HUES64 (cell line): ENCODE results near the gene EOLA2.
"Not testable (repeated sequence)": the region's sequence is repeated elsewhere in the genome, so short reads cannot be mapped to it uniquely, and the experiment has no call there.

Experiments used
- H3K27ac ChIP-seq: 2 replicates; pipeline ENCODE4 v1.7.0; 2013; ENCODE audit warnings: low read depth, low read length, inconsistent platforms
- H3K27me3 ChIP-seq: 2 replicates; pipeline ENCODE4 v1.6.1; 2013; ENCODE audit warnings: mild to moderate bottlenecking, low read length; ENCODE audit not compliant: insufficient read depth
- H3K36me3 ChIP-seq: 2 replicates; pipeline ENCODE4 v1.6.1; 2013; ENCODE audit warnings: mild to moderate bottlenecking, low read length; ENCODE audit not compliant: insufficient read depth
- H3K4me1 ChIP-seq: 2 replicates; pipeline ENCODE4 v1.6.1; 2013; ENCODE audit warnings: mild to moderate bottlenecking, low read length, moderate library complexity; ENCODE audit not compliant: insufficient read depth
- H3K4me3 ChIP-seq: 2 replicates; pipeline ENCODE4 v1.5.1; 2013; ENCODE audit warnings: mild to moderate bottlenecking, low read length, moderate library complexity
- H3K9ac ChIP-seq: 2 replicates; pipeline ENCODE4 v1.6.1; 2013; ENCODE audit warnings: mild to moderate bottlenecking, low read depth, low read length
- H3K9me3 ChIP-seq: 2 replicates; pipeline ENCODE4 v1.6.1; 2013; ENCODE audit warnings: low read depth, low read length; ENCODE audit not compliant: insufficient read depth
- WGBS: fragments of 150-250, 120-280 bp; methylation state at CpG from one replicate; pipeline ENCODE4 v1.1.7; 2013; ENCODE audit warnings: missing lambda C conversion rate; 5-methylcytosine and 5-hydroxymethylcytosine counted together

EOLA2 gene

GRCh38 chrX:149946932-149947331, 8.6 kb upstream of the EOLA2 start:
- H3K4me1 ChIP-seq, H3K9me3 ChIP-seq, H3K9ac ChIP-seq, H3K4me3 ChIP-seq, H3K27me3 ChIP-seq, H3K27ac ChIP-seq: not testable (repeated sequence)
- peaks cover 15% of the 10 kb centered on the region for H3K36me3 ChIP-seq
- no CpG with 5 or more reads among the region's 3 CpGs for WGBS

GRCh38 chrX:149945820-149946219, 7.5 kb upstream of the EOLA2 start:
- 93% methylated on average over 6 of the region's 9 CpGs for WGBS
- H3K27ac ChIP-seq, H3K4me1 ChIP-seq, H3K9ac ChIP-seq, H3K4me3 ChIP-seq, H3K9me3 ChIP-seq, H3K27me3 ChIP-seq: not testable (repeated sequence)
- H3K36me3 ChIP-seq, result peaks cover 15% of the 10 kb centered on the region

- not testable (repeated sequence) for H3K4me3 ChIP-seq, H3K4me1 ChIP-seq, H3K27me3 ChIP-seq, H3K9ac ChIP-seq, H3K27ac ChIP-seq, H3K9me3 ChIP-seq
- peaks cover 15% of the 10 kb centered on the region for H3K36me3 ChIP-seq
- 93% methylated on average over 11 of the region's 11 CpGs for WGBS
Measured at GRCh38 chrX:149945087-149945670, 6.9 kb upstream of the EOLA2 start.

GRCh38 chrX:149940674-149941024, 2.4 kb upstream of the EOLA2 start:
- H3K36me3 ChIP-seq, H3K4me1 ChIP-seq, H3K9me3 ChIP-seq, H3K27ac ChIP-seq, H3K27me3 ChIP-seq, H3K9ac ChIP-seq: not testable (repeated sequence)
- peak overlapping the region; percentile 23; the same call in 1 of the 2 replicates for H3K4me3 ChIP-seq
- 8% methylated on average over 8 of the region's 11 CpGs for WGBS

- Histone ChIP-seq H3K27ac (peak overlapping the region; percentile 90; the same call in 1 of the 2 replicates), H3K9ac (peak overlapping the region; percentile 75), H3K4me3 (peak overlapping the region; percentile 78), H3K36me3 (no peaks in the 10 kb centered on the region), H3K4me1 (no peaks in the 10 kb centered on the region), H3K27me3 (no peaks in the 10 kb centered on the region), H3K9me3 (no peaks in the 10 kb centered on the region)
- WGBS, result 1% methylated on average over 27 of the region's 27 CpGs
Measured at GRCh38 chrX:149939905-149940673, 1.8 kb upstream of the EOLA2 start.

- peak overlapping the region; percentile 78 for H3K4me3 ChIP-seq
- H3K27me3 ChIP-seq, result no peaks in the 10 kb centered on the region
- H3K4me1 ChIP-seq, result no peaks in the 10 kb centered on the region
- peak overlapping the region; percentile 75 for H3K9ac ChIP-seq
- H3K27ac ChIP-seq, result peak overlapping the region; percentile 90; the same call in 1 of the 2 replicates
- under 1% methylated on average over 17 of the region's 17 CpGs for WGBS
- H3K36me3 ChIP-seq, result no peaks in the 10 kb centered on the region
- H3K9me3 ChIP-seq, result no peaks in the 10 kb centered on the region
Measured at GRCh38 chrX:149939655-149939904, 1.3 kb upstream of the EOLA2 start.

GRCh38 chrX:149938881-149939654, 777 bp upstream of the EOLA2 start:
- Histone ChIP-seq H3K27me3 (no peaks in the 10 kb centered on the region), H3K4me1 (no peaks in the 10 kb centered on the region), H3K27ac (peak overlapping the region; percentile 85; the same call in 1 of the 2 replicates), H3K36me3 (no peaks in the 10 kb centered on the region), H3K9me3 (no peaks in the 10 kb centered on the region), H3K4me3 (peak overlapping the region; percentile 72; the same call in 1 of the 2 replicates), H3K9ac (no peak overlapping the region)
- WGBS, result 0% methylated on average over 22 of the region's 50 CpGs

- WGBS, result 1% methylated on average over 46 of the region's 46 CpGs
- H3K27ac ChIP-seq, result peak overlapping the region; percentile 85; the same call in 1 of the 2 replicates
Measured at GRCh38 chrX:149937871-149938426, 342 bp downstream of the EOLA2 start.

GRCh38 chrX:149937328-149937727, 963 bp downstream of the EOLA2 start:
- 51% methylated on average over 4 of the region's 5 CpGs for WGBS
- Histone ChIP-seq H3K9ac (peak overlapping the region; percentile 77), H3K4me3 (peak overlapping the region; percentile 72)
- H3K27me3 ChIP-seq, H3K27ac ChIP-seq, H3K9me3 ChIP-seq, H3K4me1 ChIP-seq, H3K36me3 ChIP-seq: not testable (repeated sequence)

More at GRCh38 chrX:149937871-149938426, 342 bp downstream of the EOLA2 start:
- Histone ChIP-seq H3K27me3 (no peaks in the 10 kb centered on the region), H3K36me3 (no peaks in the 10 kb centered on the region), H3K4me3 (peak overlapping the region; percentile 72), H3K9me3 (no peaks in the 10 kb centered on the region), H3K4me1 (no peaks in the 10 kb centered on the region), H3K9ac (peak overlapping the region; percentile 77)

- not testable (repeated sequence) for H3K9me3 ChIP-seq, H3K36me3 ChIP-seq, H3K9ac ChIP-seq, H3K4me1 ChIP-seq, H3K27me3 ChIP-seq, H3K4me3 ChIP-seq, H3K27ac ChIP-seq
- 95% methylated on average over 9 of the region's 21 CpGs for WGBS
Measured at GRCh38 chrX:149933547-149933946, 4.7 kb downstream of the EOLA2 start.

GRCh38 chrX:149932970-149933369, 5.3 kb downstream of the EOLA2 start:
- not testable (repeated sequence) for H3K4me1 ChIP-seq, H3K27me3 ChIP-seq, H3K27ac ChIP-seq, H3K36me3 ChIP-seq, H3K9ac ChIP-seq, H3K9me3 ChIP-seq, H3K4me3 ChIP-seq
- WGBS, result 100% methylated on average over 1 of the region's 5 CpGs
